GM12878 (cell line): Measurements from ENCODE around the gene EFCAB8. TPM values are rescaled to one million over a fixed set of nuclear protein-coding genes. Genes with fewer than 3 reads are reported as not detected.

Experiments used
- ATAC-seq: fragments of 200-7000 bp; cut with Tn5 transposase; 3 replicates; pipeline ENCODE4 v1.9.1; 2020; ENCODE audit warnings: mild to moderate bottlenecking, moderate library complexity
- BruUV-seq: library from RNA; stranded (reverse); fragments of 400-500 nt; replicated peaks from 2 replicates; lab custom pipeline; 2021; lab: Mats Ljungman, UMichigan
- CTCF ChIA-PET: fragments of 300-600 bp; sonication (Branson Sonifier 250); formaldehyde crosslinking; extraction: SDS; loops from one replicate; lab custom pipeline; 2021; ENCODE audit warnings: inconsistent platforms; lab: Yijun Ruan, JAX
- POLR2A ChIA-PET: fragments of 350-600 bp; formaldehyde crosslinking; extraction: SDS; loops from one replicate; lab custom pipeline; 2021; ENCODE audit warnings: inconsistent platforms; lab: Charles Lee
- RAD21 ChIA-PET: fragments of 300-600 bp; sonication (Branson Sonifier 250); formaldehyde crosslinking; loops from one replicate; lab custom pipeline; 2023; ENCODE audit warnings: antibody characterized with exemption; ENCODE audit not compliant: unreplicated experiment; lab: Charles Lee
- SMC1A ChIA-PET: fragments of 300-600 bp; sonication (Branson Sonifier 250); formaldehyde crosslinking; loops from one replicate; lab custom pipeline; 2023; ENCODE audit not compliant: unreplicated experiment, uncharacterized antibody; lab: Charles Lee
- DNase-seq: peaks from one replicate; pipeline ENCODE4 v3.0.0-alpha.2; 2011; ENCODE audit warnings: low read depth, low spot score
- FAIRE-seq: peaks from 3 replicates; lab custom pipeline; 2011; peaks lifted over from hg19 to GRCh38; lab: Jason Lieb, UNC
- H2AFZ ChIP-seq: 2 replicates; pipeline ENCODE4 v1.6.0; 2011; ENCODE audit warnings: low read depth, low read length, control low read depth; ENCODE audit not compliant: control insufficient read depth
- H3K27ac ChIP-seq: 2 replicates; pipeline ENCODE4 v1.5.1; 2011; ENCODE audit warnings: control low read depth; ENCODE audit not compliant: control insufficient read depth, insufficient read depth
- H3K27me3 ChIP-seq, 2 experiments: replicated peaks in 1 of 2; 2 replicates each; pipeline versions ENCODE4 v1.6.0 to v1.6.1; 2011; ENCODE audit warnings: low read length in 1 of 2; ENCODE audit not compliant: control insufficient read depth in 2 of 2, insufficient read depth in 2 of 2
- H3K36me3 ChIP-seq, 2 experiments: 2 replicates each; pipeline ENCODE4 v1.5.1; 2011; ENCODE audit warnings: low read length in 1 of 2; ENCODE audit not compliant: control insufficient read depth in 2 of 2, insufficient read depth in 2 of 2
- H3K4me1 ChIP-seq: 2 replicates; pipeline ENCODE4 v1.6.1; 2011; ENCODE audit warnings: mild to moderate bottlenecking, low read length, moderate library complexity, mixed read lengths; ENCODE audit not compliant: control insufficient read depth, insufficient read depth
- H3K4me2 ChIP-seq: 2 replicates; pipeline ENCODE4 v1.6.0; 2011; ENCODE audit warnings: control low read depth; ENCODE audit not compliant: control insufficient read depth, insufficient read depth
- H3K4me3 ChIP-seq: fragments of 200-600 bp; sonication (generic); 2 replicates; pipeline ENCODE4 v1.5.1; 2016
- H3K79me2 ChIP-seq: 2 replicates; pipeline ENCODE4 v1.6.0; 2011; ENCODE audit warnings: low read length; ENCODE audit not compliant: control insufficient read depth, insufficient read depth
- H3K9ac ChIP-seq: 2 replicates; pipeline ENCODE4 v1.8.0; 2011; ENCODE audit warnings: low read length, control low read depth, mixed read lengths; ENCODE audit not compliant: control insufficient read depth, insufficient read depth
- H3K9me3 ChIP-seq: replicated peaks from 3 replicates; pipeline ENCODE4 v1.5.1; 2011; ENCODE audit warnings: mild to moderate bottlenecking, low read length; ENCODE audit not compliant: control insufficient read depth, insufficient read depth
- H4K20me1 ChIP-seq: 2 replicates; pipeline ENCODE4 v1.6.0; 2011; ENCODE audit not compliant: control insufficient read depth, insufficient read depth
- ATF3 ChIP-seq: IDR thresholded peaks from 2 replicates; pipeline ENCODE4 v1.6.1; 2011; ENCODE audit warnings: low read depth, mild to moderate bottlenecking, low read length, moderate library complexity, borderline replicate concordance; ENCODE audit errors: extremely low read depth
- BACH1 ChIP-seq: fragments of 450-650 bp; IDR thresholded peaks from 2 replicates; pipeline ENCODE4 v1.6.1; 2017; ENCODE audit warnings: mild to moderate bottlenecking, borderline replicate concordance
- ESRRA ChIP-seq: IDR thresholded peaks from 2 replicates; pipeline ENCODE4 v1.6.1; 2012; ENCODE audit warnings: mild to moderate bottlenecking, low read length, improper control_type of control experiment
- IKZF2 ChIP-seq, 2 experiments: fragments of 450-650 bp; IDR thresholded peaks; 2 replicates each; pipeline ENCODE4 v1.6.1; 2017; ENCODE audit warnings: mild to moderate bottlenecking in 2 of 2, moderate library complexity in 2 of 2
- MEF2B ChIP-seq: fragments of 450-650 bp; IDR thresholded peaks from 2 replicates; pipeline ENCODE4 v1.6.1; 2018; ENCODE audit warnings: mild to moderate bottlenecking, moderate library complexity; ENCODE audit not compliant: partially characterized antibody, poor library complexity, severe bottlenecking
- MTA2 ChIP-seq: fragments of 450-650 bp; IDR thresholded peaks from 2 replicates; pipeline ENCODE4 v1.6.1; 2016; ENCODE audit warnings: low read depth, mild to moderate bottlenecking, moderate library complexity
- POLR2A ChIP-seq: IDR thresholded peaks from 2 replicates; pipeline ENCODE4 v1.6.1; 2011; ENCODE audit warnings: low read depth, mild to moderate bottlenecking, low read length
- POLR2AphosphoS5 ChIP-seq: IDR thresholded peaks from 2 replicates; pipeline ENCODE4 v1.6.1; 2011; ENCODE audit warnings: mild to moderate bottlenecking, low read length, inconsistent platforms
- SIX5 ChIP-seq: IDR thresholded peaks from 2 replicates; pipeline ENCODE4 v1.6.1; 2011; ENCODE audit warnings: mild to moderate bottlenecking, low read depth, low read length, moderate library complexity; ENCODE audit not compliant: severe bottlenecking
- ZNF592 ChIP-seq: fragments of 450-650 bp; IDR thresholded peaks from 2 replicates; pipeline ENCODE4 v1.6.1; 2017; ENCODE audit warnings: mild to moderate bottlenecking, moderate library complexity
- WGBS: methylation state at CpG from one replicate; pipeline ENCODE4 v1.1.6; 2016; ENCODE audit warnings: low lambda C conversion rate; ENCODE audit not compliant: insufficient replicate concordance, insufficient coverage; ENCODE audit errors: missing lambda C conversion rate; 5-methylcytosine and 5-hydroxymethylcytosine counted together
- in situ Hi-C: fragments of 300-500 bp; cut with MboI; formaldehyde crosslinking; loops from 9 replicates; pipeline ENCODE4 v1.14.3; 2018; ENCODE audit warnings: mixed read lengths
- intact Hi-C: fragments of 100-400 bp; cut with micrococcal nuclease; formaldehyde crosslinking; loops from one replicate; pipeline ENCODE4 v1.14.2; 2022; ENCODE audit not compliant: unreplicated experiment
- polyA plus RNA-seq, 11 experiments: library from polyadenylated mRNA; depleted of rRNA in 4 of 11; unstranded in 6 of 11; stranded (reverse) in 5 of 11; fragments of >200 nt; fragmentation: Nextera tagmentation in 4 of 11; fragmentation: Illumina TruSeq in 1 of 11; extraction: Ambion mirVana in 4 of 11; extraction: Trizol in 1 of 11; gene quantifications; 1 replicate in 1 of 11; 2 replicates in 10 of 11; pipeline versions ENCODE4 v1.2.1 to v1.2.3, GENCODE V29; 2011 to 2016; ENCODE audit warnings: inconsistent platforms in 2 of 11, missing spikeins in 2 of 11, low read depth in 1 of 11
- total RNA-seq, 4 experiments: library from RNA; depleted of rRNA in 3 of 4; stranded (reverse); fragments of >200 nt in 3 of 4; fragmentation: Illumina TruSeq in 1 of 4; extraction: Trizol in 1 of 4; gene quantifications; 2 replicates each; pipeline versions ENCODE4 v1.2.1 to v1.2.3, GENCODE V29; 2013 to 2021

Gene EFCAB8
- total and polyA plus RNA-seq, 10 of the 15 experiments (the other 5 are each of a cell fraction or from before 2014, with no cell fraction given) = 0.04 to 0.18 (median 0.06) TPM; not detected in 4

- TF ChIP-seq ZNF592 = no peak
- no peak for TF ChIP-seq BACH1
- TF ChIP-seq ATF3 = no peak
- no peak for TF ChIP-seq SIX5
- TF ChIP-seq ESRRA = no peak
- TF ChIP-seq MTA2 = no peak
- TF ChIP-seq POLR2A = no peak
- TF ChIP-seq IKZF2 (IDR thresholded peaks at IDR 0.05) = no peak
These were observed 9.9 kb upstream of the EFCAB8 start (continued) for GRCh38 chr20:32848846-32849245.

GRCh38 chr20:32849577-32849976 is 9.1 kb upstream of the EFCAB8 start:
- Histone ChIP-seq H4K20me1 (no peaks in the 10 kb centered on the region), H3K27ac (no peak overlapping the region), H3K9me3 (no peaks in the 10 kb centered on the region), H3K4me3 (no peak overlapping the region), H3K36me3 (peaks cover 7 to 48% of the 10 kb centered on the region in 2 experiments), H2AFZ (no peak overlapping the region), H3K4me2 (no peak overlapping the region), H3K79me2 (no peaks in the 10 kb centered on the region), H3K9ac (no peak overlapping the region), H3K4me1 (no peaks in the 10 kb centered on the region), H3K27me3 (no peaks in the 10 kb centered on the region)
- no peak for TF ChIP-seq MEF2B
- TF ChIP-seq POLR2AphosphoS5 = 0 out of 2 replicates have a peak, but pooled peaks have one; percentile 18
- BruUV-seq = no TSS peak
- WGBS = 98% methylated on average over 6 of the region's 6 CpGs
- intact Hi-C loops = no loop called here
- ChIA-PET POLR2A (no interaction called here), RAD21 (no interaction called here), CTCF (no interaction called here), SMC1A (interaction anchor here (0.6 kb wide), 1 partner anchor 175 kb away, joined by 3 read pairs; no protein-coding TSS in a partner anchor)
- no peak for FAIRE-seq
- DNase-seq = no peak
- in situ Hi-C loops = no loop called here
- no peak for ATAC-seq
